HepG2 (cell line): ENCODE results near the gene PRDM11. TPM values are rescaled to one million over a fixed set of nuclear protein-coding genes. Genes with fewer than 3 reads are reported as not detected.

ENCODE experiments used
- CTCF ChIP-seq: sonication (generic); formaldehyde crosslinking; IDR thresholded peaks from 2 replicates; pipeline ENCODE4 v1.5.0; 2020; ENCODE audit warnings: mild to moderate bottlenecking, missing genetic modification reagents, moderate library complexity
- ELF3 ChIP-seq: IDR thresholded peaks from 2 replicates; pipeline ENCODE4 v1.6.1; 2016; ENCODE audit warnings: missing genetic modification reagents, missing compliant biosample characterization
- HCFC1 ChIP-seq: fragments of 150-350 bp; IDR thresholded peaks from 2 replicates; pipeline ENCODE4 v1.6.1; 2014; ENCODE audit warnings: low read depth, low read length
- HOXA9 ChIP-seq: sonication (generic); formaldehyde crosslinking; IDR thresholded peaks from 2 replicates; pipeline ENCODE4 v1.8.1; 2022; ENCODE audit warnings: missing genetic modification reagents, mild to moderate bottlenecking, moderate library complexity, borderline replicate concordance
- JARID2 ChIP-seq: sonication (generic); formaldehyde crosslinking; IDR thresholded peaks from 2 replicates; pipeline ENCODE4 v1.8.1; 2023; ENCODE audit warnings: missing genetic modification reagents, inconsistent platforms; ENCODE audit not compliant: insufficient replicate concordance
- KDM3A ChIP-seq: IDR thresholded peaks from 2 replicates; pipeline ENCODE4 v1.6.1; 2018; ENCODE audit warnings: low read depth, missing compliant biosample characterization
- KDM6A ChIP-seq: IDR thresholded peaks from 2 replicates; pipeline ENCODE4 v1.6.1; 2016; ENCODE audit warnings: low read depth
- KLF13 ChIP-seq: sonication (generic); formaldehyde crosslinking; IDR thresholded peaks from 2 replicates; pipeline ENCODE4 v1.4.0; 2020; ENCODE audit warnings: mild to moderate bottlenecking, missing genetic modification reagents
- KLF6 ChIP-seq: IDR thresholded peaks from 2 replicates; pipeline ENCODE4 v1.8.0; 2016; ENCODE audit warnings: missing biosample characterization, missing genetic modification reagents
- MAFG ChIP-seq: sonication (generic); formaldehyde crosslinking; IDR thresholded peaks from 2 replicates; pipeline ENCODE4 v1.5.1; 2020; ENCODE audit warnings: mild to moderate bottlenecking, missing genetic modification reagents
- MAX ChIP-seq: IDR thresholded peaks from 2 replicates; pipeline ENCODE4 v1.6.1; 2012; ENCODE audit warnings: inconsistent platforms
- MED8 ChIP-seq: sonication (generic); formaldehyde crosslinking; IDR thresholded peaks from 2 replicates; pipeline ENCODE4 v1.8.1; 2023; ENCODE audit warnings: mild to moderate bottlenecking, missing genetic modification reagents; ENCODE audit not compliant: insufficient replicate concordance
- MEIS1 ChIP-seq: sonication (generic); formaldehyde crosslinking; IDR thresholded peaks from 2 replicates; pipeline ENCODE4 v1.9.0; 2021; ENCODE audit warnings: mild to moderate bottlenecking, missing genetic modification reagents, moderate library complexity, borderline replicate concordance
- MEIS2 ChIP-seq: sonication (generic); formaldehyde crosslinking; IDR thresholded peaks from 2 replicates; pipeline ENCODE4 v1.9.0; 2021; ENCODE audit warnings: mild to moderate bottlenecking, missing genetic modification reagents
- MIER2 ChIP-seq: IDR thresholded peaks from 2 replicates; pipeline ENCODE4 v1.6.1; 2016; ENCODE audit warnings: missing biosample characterization, missing genetic modification reagents
- MYC ChIP-seq: sonication (generic); formaldehyde crosslinking; IDR thresholded peaks from 2 replicates; pipeline ENCODE4 v1.9.0; 2021; ENCODE audit warnings: missing genetic modification reagents, borderline replicate concordance
- MYNN ChIP-seq: sonication (generic); formaldehyde crosslinking; IDR thresholded peaks from 2 replicates; pipeline ENCODE4 v1.4.0; 2020; ENCODE audit warnings: mild to moderate bottlenecking, low read depth, missing genetic modification reagents
- NFE2L2 ChIP-seq: fragments of 150-350 bp; IDR thresholded peaks from 2 replicates; pipeline ENCODE4 v1.6.1; 2014; ENCODE audit warnings: low read length
- RELA ChIP-seq: sonication (generic); formaldehyde crosslinking; IDR thresholded peaks from 2 replicates; pipeline ENCODE4 v1.4.0; 2020; ENCODE audit warnings: missing genetic modification reagents
- TCF7L2 ChIP-seq: IDR thresholded peaks from 2 replicates; pipeline ENCODE4 v1.6.1; 2011; ENCODE audit warnings: mild to moderate bottlenecking, low read depth, low read length, moderate library complexity
- THAP11 ChIP-seq: IDR thresholded peaks from 2 replicates; pipeline ENCODE4 v1.6.1; 2016; ENCODE audit warnings: missing biosample characterization, missing genetic modification reagents
- THYN1 ChIP-seq: sonication (generic); formaldehyde crosslinking; IDR thresholded peaks from 2 replicates; pipeline ENCODE4 v1.8.1; 2023; ENCODE audit warnings: low read depth, mild to moderate bottlenecking, moderate library complexity, missing genetic modification reagents, borderline replicate concordance
- ZFP82 ChIP-seq: sonication (generic); formaldehyde crosslinking; IDR thresholded peaks from 2 replicates; pipeline ENCODE4 v1.5.1; 2020; ENCODE audit warnings: mild to moderate bottlenecking, missing genetic modification reagents, borderline replicate concordance
- ZFX ChIP-seq: sonication (generic); formaldehyde crosslinking; IDR thresholded peaks from 2 replicates; pipeline ENCODE4 v1.4.0; 2020; ENCODE audit warnings: mild to moderate bottlenecking, low read depth, missing genetic modification reagents, moderate library complexity
- ZNF17 ChIP-seq: sonication (generic); formaldehyde crosslinking; IDR thresholded peaks from 2 replicates; pipeline ENCODE4 v1.5.0; 2020; ENCODE audit warnings: mild to moderate bottlenecking, missing genetic modification reagents
- ZNF292 ChIP-seq: sonication (generic); formaldehyde crosslinking; IDR thresholded peaks from 2 replicates; pipeline ENCODE4 v1.8.1; 2022; ENCODE audit warnings: mild to moderate bottlenecking, low read depth, missing genetic modification reagents, borderline replicate concordance
- ZNF468 ChIP-seq: sonication (generic); formaldehyde crosslinking; IDR thresholded peaks from 2 replicates; pipeline ENCODE4 v1.8.0; 2022; ENCODE audit warnings: mild to moderate bottlenecking, moderate library complexity, missing genetic modification reagents
- ZNF501 ChIP-seq: sonication (generic); formaldehyde crosslinking; IDR thresholded peaks from 2 replicates; pipeline ENCODE4 v1.5.1; 2020; ENCODE audit warnings: mild to moderate bottlenecking, moderate library complexity, missing genetic modification reagents
- ZNF616 ChIP-seq: sonication (generic); formaldehyde crosslinking; IDR thresholded peaks from 2 replicates; pipeline ENCODE4 v1.5.0; 2020; ENCODE audit warnings: low read depth, mild to moderate bottlenecking, missing genetic modification reagents
- ZNF652 ChIP-seq: IDR thresholded peaks from 2 replicates; pipeline ENCODE4 v1.6.1; 2016; ENCODE audit warnings: low read depth, borderline replicate concordance
- ZNF691 ChIP-seq: sonication (generic); formaldehyde crosslinking; IDR thresholded peaks from 2 replicates; pipeline ENCODE4 v1.4.0; 2020; ENCODE audit warnings: missing genetic modification reagents, low read depth, mild to moderate bottlenecking, borderline replicate concordance
- ZNF772 ChIP-seq: sonication (generic); formaldehyde crosslinking; IDR thresholded peaks from 2 replicates; pipeline ENCODE4 v1.5.0; 2020; ENCODE audit warnings: mild to moderate bottlenecking, missing genetic modification reagents
- ZSCAN29 ChIP-seq: sonication (generic); formaldehyde crosslinking; conservative IDR thresholded peaks from 2 replicates; pipeline ENCODE4 v1.4.0; 2020; ENCODE audit warnings: mild to moderate bottlenecking, missing genetic modification reagents
- polyA plus RNA-seq, 8 experiments: library from polyadenylated mRNA; depleted of rRNA in 3 of 8; stranded (reverse) in 7 of 8; unstranded in 1 of 8; fragments of >200 nt; fragmentation: Illumina TruSeq in 4 of 8; extraction: Trizol in 4 of 8; gene quantifications; 2 replicates each; pipeline versions ENCODE4 v1.2.1 to v1.2.3, GENCODE V29; 2011 to 2016; ENCODE audit warnings: low read depth in 4 of 8, missing spikeins in 1 of 8, mixed read lengths in 1 of 8; ENCODE audit not compliant: insufficient read depth in 1 of 8
- total RNA-seq, 5 experiments: library from RNA; depleted of rRNA; stranded (reverse); fragments of >200 nt; fragmentation: Illumina TruSeq; extraction: Trizol; gene quantifications; 2 replicates each; pipeline ENCODE4 v1.2.3, GENCODE V29; 2016; ENCODE audit warnings: low read depth in 1 of 5

Gene PRDM11
- total and polyA plus RNA-seq, 2 of the 13 experiments (the other 11 are each of a cell fraction or from before 2014, with no cell fraction given), result 3.4 to 4.7 TPM

GRCh38 chr11:45158210-45158731, 11.8 kb downstream of the PRDM11 start (continued):
- TF ChIP-seq MAX (no peak), MEIS1 (CRISPR knock-in tag) (no peak), ZNF468 (CRISPR knock-in tag) (no peak), TCF7L2 (no peak), MED8 (CRISPR knock-in tag) (no peak), MYNN (CRISPR knock-in tag) (no peak), THYN1 (no peak), HOXA9 (CRISPR knock-in tag) (no peak), ZNF292 (CRISPR knock-in tag) (0 out of 2 replicates have a peak, but pooled peaks have one; percentile 30), ZSCAN29 (CRISPR knock-in tag) (no peak), JARID2 (CRISPR knock-in tag) (no peak), THAP11 (CRISPR knock-in tag) (no peak), ZNF772 (CRISPR knock-in tag) (no peak), ZNF501 (no peak), CTCF (CRISPR knock-in tag) (no peak; the same call in 1 of the 2 replicates), ZNF652 (CRISPR knock-in tag) (no peak), MYC (CRISPR knock-in tag) (peak; percentile 50; the same call in 1 of the 2 replicates), ZNF616 (no peak), HCFC1 (no peak), NFE2L2 (no peak), ZFP82 (no peak), ZNF691 (CRISPR knock-in tag) (no peak), KDM3A (no peak), MAFG (CRISPR knock-in tag) (no peak), ELF3 (CRISPR knock-in tag) (no peak), RELA (CRISPR knock-in tag) (no peak), KLF13 (no peak), MIER2 (CRISPR knock-in tag) (no peak), ZFX (CRISPR knock-in tag) (peak; percentile 70), ZNF17 (no peak), KDM6A (no peak), KLF6 (CRISPR knock-in tag) (no peak), MEIS2 (no peak; the same call in 1 of the 2 replicates)
